Fibroblast of skin of right biceps (primary cell): ENCODE measurements around the gene STPG4.

ENCODE experiments used
- DNase-seq: peaks from one replicate; pipeline ENCODE4 v3.0.0-alpha.2; 2013

STPG4 gene

DNA sequence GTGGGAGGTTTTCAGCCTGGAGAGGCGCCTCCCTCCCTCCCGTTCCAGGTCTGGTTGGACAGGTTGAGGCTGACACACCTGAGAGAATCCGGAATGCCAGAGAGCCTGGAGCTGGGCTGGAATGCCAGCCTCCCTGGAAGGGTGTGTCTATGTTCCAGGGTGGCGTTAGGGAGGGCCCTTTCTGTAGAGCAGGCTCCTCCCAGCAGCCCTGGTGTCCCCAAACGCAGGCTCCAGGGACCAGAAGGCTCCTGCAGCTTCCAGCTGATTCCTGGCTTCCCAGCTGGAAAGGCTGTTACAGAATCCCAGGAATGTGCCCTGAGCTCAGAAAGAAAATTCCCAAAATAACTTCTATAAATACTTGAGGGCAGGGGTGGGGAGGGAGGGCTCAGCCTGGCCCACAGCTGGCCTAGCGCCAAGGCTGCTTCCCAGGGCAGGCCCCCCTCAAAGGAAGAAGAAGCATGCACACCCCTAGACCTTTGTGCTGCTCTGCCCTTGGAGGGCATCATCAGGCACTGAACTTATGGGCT lies 85.4 kb downstream of the STPG4 start:
- DNase-seq = peak; percentile 95

DNA sequence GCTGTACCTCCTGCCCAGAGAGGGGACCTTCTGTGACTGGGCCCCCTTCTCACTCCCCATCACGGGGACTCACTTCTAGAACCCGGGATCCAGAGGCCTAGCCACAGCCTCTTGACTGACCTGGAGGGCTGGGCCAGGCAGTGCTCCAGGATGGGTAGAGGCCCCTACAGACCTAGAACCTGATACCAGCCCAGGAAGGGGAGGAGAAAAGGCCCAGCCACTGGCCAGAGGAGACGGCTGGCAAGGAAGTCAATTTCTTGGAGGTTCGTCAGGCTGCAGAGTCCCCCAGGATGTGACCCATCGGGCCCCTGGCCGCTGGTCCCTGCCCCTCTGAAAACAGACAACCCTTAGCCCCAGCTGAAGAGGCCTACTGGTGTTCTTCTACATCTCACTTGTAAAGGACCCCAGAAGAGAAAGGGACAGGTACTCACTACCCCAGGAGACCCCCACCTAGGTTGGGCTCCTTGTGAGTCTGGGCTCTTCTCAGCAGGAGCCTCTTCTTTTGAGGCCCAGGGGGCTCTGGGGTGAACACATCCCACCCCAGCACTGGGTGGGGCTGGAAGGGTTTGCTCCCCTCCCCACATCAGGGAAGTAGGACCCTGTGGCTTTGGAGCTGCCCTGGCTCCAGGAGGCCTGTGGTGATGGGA lies 86.0 kb downstream of the STPG4 start:
- DNase-seq = no peak

DNA sequence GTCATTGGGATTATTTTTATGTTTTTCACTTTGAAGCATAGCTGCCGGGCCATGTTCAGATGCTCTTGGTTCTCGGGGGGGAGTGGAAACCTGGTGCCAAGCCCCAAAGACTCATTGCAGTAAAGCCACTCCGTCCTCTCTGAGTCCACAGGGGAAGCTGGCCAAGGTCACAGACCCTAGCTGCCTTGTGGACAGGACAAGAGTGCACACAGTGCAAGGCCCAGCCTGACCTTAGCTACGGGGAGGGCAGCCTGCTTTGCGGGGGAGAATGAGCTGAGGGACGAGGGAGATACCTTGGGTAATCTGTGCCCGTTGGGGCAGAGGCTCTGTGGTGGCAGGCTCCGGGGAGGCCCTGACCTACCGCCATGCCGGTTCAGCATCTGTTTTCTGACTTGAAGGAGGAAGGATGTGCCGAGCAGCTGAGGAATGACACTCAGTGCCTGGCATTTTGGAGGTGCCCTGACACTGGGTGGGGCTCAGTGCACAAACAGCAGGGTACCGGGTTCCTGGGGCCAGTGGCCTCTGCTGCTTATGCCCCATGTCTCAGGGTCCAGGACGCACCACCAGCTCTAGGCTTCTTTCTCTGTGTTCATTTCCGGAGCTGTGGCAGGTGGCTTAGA lies 87.2 kb downstream of the STPG4 start:
- DNase-seq = no peak

DNA sequence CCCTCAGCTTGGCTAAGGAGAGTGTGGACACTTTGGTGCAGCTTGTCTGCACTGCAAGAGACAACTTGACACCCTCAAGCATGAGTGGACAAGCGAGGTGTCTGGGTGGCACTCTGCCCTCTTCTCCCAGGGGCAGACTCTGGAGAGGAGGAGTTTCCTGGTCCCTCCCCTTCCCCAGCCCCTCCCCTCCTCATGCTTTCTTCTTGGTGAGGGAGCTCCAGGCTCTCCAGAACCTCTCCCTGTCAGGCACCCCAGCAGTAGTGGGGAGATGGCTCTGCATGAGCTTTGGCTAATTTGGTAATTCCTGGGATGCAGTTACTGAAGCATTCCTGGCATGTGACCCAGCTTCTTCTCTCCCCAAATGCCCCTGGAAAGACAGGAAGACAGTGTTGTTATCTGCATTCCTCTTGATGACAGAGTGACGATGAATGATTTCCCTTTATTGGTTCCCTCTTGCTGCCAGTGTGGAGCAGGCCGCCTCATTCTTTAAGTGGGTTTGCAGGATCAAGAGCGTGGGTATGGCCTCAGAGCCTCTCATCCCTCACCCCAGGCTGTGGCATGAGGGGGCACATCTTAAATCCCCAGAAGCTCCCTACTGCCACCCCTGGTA lies 89.2 kb downstream of the STPG4 start:
- peak; percentile 99 for DNase-seq

DNA sequence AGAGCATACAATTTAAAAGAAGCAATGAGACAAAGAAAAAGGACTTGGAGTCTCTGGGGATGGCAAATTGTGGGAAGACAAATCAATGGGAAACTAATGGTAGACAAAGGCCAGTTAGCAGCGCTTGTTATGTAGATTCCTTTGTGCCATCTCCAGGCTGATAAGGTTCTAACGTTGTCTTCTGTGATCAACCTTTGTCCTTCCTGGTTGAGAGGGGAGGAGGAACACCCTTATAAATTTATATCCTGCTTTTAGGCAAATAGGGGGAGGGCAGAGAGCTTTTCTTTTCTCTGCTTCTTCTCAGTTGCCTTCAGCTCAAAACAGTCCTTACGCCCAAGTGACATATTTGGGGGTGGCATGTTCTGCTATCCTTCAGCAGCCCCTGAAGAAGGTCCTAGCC lies 89.8 kb downstream of the STPG4 start:
- DNase-seq = no peak

DNA sequence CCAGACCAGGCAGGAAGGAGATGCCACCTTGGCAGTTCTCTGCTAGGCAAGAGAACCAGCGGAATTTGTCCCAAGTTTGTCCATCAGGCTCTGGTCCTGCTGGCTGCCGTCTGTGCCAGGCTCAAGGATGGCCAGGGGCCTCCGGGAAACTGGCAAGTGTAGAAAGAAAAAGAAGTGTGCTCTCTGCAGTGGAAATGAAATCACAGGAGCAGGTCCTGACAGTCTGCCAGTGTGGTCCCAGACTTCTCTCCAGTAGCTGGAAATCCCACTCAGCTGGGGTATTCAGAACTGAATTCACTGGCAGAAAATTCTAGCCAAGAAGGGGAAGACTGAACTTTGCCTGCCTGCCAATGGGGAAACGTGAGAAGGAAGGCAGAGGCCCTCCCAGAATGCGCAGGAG lies 91.0 kb downstream of the STPG4 start:
- no peak for DNase-seq

DNA sequence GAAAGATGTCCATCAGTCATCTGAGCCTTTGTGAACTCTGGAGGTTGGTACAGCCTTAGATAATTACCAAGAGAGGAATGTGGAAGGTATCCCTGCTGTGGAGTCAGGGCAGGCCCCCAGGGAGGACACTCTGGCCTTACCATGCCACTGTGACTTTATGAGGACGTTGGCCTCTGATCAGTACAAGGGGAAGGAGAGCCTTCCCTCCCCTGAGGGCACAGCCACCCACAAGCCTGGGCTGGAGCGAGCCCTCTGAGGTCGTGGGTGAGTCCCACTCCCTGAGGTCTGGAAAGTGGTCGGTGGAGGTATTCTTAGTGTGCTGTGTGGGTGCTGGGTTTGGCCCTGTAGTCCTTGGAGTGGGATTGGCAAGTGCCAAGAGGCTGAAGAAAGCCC lies 91.6 kb downstream of the STPG4 start:
- DNase-seq = no peak

DNA sequence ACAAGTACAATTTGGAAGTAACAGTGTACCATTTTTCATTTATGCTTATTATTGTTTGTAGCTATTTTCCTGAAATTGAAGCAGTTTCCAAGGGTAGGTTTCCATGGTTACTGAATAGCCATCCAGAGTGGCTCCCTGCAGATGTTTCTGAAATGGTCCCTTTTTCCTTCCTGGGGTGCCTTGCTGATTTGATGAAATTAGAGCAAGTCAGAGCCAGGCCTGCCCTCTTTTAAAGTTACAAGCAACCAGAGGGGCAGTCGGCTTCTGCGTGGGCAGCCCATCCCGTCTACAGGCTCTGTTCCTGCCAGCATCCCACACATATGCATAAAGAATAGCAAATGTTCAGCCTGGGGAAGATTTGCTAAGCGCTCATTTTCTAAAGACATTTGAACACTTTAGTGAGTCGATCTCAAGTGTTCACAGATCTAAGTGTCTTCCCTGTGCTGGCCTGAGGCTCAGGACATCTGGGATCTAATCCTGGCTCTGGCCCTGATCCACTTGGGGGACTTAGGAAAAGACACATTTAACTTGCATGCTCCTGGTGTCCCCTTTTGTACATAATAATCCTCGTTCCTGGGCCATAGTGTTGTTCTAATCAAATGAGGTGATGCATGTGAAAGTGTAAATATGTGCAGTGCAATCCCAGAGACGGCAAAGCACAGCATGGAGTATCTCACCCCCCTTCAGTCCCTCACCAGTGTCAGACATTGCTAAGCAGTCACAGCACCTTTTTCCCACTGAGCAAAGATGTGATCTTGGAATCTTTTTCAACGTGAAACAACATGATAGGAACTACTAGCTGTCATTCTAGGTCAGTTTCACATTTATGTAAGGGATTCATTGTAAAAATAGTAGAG lies 92.2 kb downstream of the STPG4 start:
- no peak for DNase-seq

DNA sequence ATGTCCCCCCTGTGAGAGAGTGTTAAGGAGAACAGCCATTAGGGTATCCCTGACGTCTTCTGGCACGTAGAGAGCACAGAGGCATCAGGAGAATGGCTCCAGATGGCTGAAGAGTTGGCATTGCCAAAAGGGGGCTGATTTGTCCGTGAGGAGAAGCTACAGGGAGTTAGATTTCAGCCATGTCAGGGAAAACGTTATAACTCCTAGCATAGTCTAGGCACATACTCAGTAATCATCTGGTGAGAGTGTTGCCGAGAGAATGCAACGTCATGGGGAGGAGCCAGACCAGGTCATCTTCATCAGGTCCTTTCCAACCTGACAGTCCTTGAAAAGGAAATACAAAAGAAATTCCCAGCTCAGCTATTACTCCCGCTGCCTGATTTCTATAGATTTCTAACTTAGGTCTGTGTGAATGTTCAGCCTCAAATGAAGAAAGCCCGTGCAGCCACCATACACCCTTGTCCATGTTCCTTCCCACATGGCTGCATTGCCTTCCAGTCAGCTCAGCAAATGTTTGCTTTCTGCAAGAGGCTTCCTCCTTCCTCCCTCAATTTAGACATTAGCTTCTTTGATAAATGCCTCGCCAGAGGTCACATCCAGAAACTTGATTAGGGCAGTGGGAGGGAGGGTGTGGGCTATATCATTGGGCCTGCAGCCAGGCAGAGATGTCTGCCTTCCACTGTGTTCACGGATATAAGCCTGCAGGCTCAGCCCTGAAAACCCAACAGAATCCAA lies 93.0 kb downstream of the STPG4 start:
- no peak for DNase-seq

DNA sequence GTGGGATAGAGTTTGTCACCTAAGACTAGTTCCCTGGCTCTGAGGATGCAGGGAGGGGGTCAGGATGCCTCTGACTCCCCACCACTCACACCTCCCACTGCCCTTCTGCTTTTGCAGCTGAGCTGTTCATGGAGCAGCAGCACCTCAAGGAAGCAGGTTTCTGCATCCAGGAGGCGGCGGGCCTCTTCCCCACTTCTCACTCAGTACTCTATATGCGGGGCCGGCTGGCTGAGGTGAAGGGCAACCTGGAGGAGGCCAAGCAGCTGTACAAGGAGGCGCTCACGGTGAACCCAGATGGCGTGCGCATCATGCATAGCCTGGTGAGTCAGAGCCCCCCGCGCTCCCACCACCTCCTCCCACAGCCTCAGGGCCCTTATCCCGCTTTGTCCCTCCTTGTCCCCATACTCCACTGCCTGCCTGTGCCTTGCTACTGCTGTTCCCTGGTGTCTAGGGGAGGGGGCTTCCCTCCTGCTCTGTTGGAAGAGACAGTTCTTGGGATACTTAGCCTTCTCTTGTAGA lies 94.4 kb downstream of the STPG4 start:
- DNase-seq = no peak

DNA sequence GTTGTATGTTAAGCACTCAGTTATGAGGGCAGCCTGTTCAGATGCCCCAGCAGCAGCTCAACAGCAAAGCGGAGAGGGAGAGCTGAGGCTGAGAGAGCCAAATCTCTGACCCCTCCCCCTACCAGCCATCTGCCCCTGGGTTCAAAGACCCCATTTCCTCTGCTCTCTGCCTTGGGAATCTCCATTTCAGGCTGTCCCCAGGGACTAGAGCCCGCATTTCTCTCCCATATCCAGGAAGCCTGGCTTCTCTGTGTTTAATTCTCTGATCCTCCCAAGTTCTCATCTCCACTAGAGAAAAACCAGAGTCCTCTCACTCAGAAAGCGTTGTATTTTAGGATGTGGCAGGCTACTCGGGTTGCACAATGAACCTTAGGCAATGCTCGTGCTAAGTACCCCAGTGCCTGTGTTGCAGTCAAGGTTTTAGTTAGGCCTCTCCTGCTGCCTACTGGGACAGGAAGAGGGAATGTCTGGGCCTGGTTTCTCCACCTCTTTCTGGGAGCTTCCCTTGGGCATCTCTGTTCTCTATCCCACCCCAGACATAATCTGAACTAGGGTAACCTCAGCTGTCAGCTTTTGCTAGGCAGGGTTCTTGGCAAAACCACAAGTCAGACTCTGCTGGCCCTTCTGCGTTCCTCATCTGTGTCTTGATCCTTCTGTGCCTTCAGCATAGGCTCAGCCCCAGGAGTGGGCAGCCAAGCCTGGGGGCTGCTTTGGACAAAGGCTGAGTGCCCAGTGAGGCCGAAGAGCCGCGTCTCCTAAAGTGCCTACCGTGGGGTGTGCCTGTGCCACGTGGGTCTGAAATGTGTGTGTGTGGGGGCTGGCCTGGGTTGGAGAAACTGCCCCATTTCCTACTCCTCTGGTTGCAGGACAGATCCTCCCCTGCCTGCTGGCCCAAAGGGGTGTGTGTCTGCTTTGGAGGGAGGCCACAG lies 96.8 kb downstream of the STPG4 start:
- DNase-seq = peak; percentile 54

DNA sequence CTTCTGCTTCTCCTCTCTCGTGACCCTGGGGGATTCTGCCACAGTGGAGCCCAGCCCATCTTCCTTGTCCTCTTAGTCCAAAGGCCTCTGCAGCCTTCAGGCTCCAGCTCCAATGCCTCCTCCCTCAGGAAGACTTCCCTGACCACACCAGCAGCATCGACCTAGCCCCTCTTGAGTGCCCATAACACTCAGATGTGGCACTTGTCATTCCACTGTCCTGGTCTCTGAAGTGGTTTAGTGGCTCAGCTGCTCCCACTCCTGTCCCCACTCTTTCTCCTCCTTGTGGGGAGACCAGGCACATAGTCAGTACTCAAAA lies 97.5 kb downstream of the STPG4 start:
- DNase-seq = no peak

DNA sequence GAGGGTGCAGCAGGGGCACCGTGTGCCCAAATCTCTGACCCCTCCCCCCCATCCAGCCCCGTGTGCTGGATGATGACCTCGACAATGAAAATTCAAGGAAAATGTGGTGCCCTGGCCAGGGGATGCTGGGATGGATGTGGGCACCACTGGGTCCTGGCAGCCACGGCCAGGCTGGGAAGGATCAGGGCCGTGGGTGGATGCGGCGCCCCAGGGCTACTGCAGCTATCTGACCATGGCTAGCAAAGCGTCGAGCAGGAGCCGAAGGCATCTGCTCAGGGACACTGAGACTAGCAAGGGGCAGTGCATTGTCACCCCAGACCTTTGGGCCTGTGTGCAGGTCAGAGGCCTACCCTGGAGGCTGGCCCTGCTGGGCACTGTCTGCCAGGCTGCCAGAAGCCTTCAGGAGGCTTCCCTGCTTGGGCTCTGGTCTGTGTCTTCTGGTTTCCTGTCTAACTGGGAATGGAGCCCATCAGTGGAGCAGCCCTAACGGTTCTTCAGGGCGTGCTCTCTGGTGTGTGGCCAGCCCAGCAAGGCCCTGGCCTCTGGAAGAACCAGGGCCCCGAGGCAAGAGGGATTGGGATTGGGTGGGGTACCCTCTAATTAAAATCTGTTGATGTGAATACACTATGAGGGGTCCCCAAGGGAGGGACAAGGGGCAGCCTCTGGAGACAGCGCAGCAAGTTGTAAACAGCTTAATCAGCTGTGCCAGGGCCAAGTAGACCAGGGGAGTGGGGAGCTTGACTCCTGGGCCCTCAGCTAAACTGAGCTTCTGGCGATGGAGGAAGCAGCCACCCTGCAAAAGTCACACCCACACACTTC lies 98.0 kb downstream of the STPG4 start:
- DNase-seq = peak; percentile 42

DNA sequence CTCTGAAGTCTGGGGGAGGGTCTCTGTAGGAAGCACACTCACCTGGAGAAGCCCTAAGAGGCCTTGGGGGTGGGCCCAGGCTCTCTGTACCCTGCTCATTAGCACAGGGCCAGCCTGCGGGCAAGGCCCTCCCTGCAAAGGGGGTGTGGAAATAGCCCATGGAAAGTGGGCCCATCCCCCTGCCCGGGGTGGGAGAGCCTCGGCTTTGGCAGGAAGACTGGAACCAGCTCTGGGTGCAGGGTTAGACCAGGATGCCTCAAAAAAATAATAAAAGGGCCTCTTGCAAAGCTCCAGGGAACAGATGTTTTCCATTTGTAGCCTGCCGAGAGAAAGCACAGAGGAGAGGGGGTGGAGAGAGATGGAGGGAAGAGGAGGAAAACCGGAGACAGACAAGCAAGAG lies 98.7 kb downstream of the STPG4 start:
- DNase-seq = peak; percentile 94

DNA sequence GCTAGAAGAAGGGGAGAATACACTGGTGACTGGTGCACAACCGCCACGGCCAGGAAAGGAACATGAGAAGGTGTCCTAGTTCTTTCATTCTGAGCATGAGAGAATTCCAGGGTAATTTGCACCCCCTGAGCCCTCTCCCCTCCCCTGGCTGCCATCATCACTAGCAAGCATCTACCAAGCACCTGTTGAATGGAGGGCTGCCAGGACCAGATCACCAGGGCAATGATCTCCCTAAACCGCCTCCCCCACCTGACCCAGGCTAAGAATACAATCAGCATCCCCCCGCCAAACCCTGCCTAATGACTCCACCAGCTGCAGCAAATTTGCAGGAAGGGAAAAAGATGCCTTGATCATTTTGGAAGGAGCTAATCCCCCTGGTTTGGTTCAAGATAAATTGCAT lies 100.2 kb downstream of the STPG4 start:
- DNase-seq = no peak

DNA sequence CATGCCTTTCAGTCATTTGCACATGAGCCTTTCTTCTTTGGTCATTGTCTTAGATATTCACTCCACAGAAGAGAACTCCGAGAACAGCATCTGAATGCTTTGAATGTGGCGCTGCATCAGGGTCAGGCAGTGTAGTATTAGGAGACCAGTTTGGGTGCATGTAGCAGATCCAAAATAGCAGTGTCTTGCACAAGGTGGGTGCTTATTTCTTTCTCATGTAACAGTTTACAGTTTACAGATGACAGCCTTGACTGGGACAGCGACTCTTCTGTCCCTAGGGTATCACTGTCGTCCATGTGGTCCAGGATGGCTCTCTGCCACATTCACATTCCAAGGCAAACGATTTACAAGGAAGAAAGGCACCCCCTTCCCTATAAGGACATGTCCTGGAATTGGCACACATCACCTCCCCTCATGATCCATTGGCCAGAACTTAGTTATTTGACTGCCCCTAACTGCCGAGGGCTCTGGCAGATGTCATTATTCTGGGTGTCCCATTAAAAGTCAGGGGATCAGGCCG lies 101.0 kb downstream of the STPG4 start:
- no peak for DNase-seq

DNA sequence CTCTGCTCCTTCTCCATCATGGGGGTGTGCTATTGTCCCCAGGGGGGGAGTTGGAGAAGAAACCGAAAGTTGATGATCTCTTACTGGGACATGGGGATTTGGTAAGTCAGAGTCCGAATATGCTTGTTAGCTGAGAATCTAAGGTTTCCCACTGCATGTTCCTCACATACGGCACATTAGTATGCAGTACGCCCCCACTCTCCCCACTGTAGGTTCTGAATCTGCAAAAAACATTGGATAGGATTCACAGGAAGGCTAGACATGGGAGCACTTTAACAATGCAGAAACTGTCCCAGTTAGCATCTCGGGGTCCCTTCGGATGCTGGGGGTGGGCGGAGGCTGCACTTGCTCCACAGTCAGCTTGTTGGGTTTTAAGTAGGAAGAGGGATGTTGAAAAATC lies 102.3 kb downstream of the STPG4 start:
- no peak for DNase-seq

DNA sequence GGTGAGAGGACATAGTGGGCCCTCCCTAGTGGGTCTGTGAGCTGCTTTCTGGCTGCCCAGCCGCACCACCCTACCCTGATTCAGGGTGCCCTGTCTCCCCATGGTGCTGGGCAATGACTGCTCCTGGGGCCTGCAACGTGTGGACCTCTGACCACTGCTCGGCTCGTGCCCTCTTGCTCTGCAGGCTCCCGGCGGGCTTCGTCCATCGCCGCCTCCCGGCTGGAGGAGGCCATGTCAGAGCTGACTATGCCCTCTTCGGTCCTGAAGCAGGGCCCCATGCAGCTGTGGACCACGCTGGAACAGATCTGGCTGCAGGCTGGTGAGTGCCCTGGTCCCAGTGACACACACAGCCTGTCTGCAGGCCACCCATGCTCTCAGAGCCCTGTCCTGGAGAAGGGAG lies 103.5 kb downstream of the STPG4 start:
- DNase-seq = no peak

DNA sequence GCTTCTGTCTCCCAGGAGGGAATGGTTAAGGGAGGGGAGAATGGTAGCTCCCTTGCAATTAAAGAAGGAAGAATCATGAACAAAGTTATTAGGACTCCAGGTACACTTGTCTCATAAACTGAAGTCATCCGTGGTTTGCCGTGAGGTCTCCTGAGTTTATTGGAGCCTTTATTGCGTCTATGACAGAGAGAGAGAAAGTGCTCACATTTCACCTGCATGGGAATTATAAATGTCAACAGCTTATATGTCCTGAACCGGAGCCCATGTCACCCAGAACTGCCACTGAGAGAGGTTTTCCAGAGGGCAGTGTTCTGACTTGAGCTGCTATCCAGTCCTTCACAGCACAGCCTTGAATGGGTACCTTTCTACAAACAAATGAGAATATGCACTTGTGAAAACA lies 104.3 kb downstream of the STPG4 start:
- no peak for DNase-seq

DNA sequence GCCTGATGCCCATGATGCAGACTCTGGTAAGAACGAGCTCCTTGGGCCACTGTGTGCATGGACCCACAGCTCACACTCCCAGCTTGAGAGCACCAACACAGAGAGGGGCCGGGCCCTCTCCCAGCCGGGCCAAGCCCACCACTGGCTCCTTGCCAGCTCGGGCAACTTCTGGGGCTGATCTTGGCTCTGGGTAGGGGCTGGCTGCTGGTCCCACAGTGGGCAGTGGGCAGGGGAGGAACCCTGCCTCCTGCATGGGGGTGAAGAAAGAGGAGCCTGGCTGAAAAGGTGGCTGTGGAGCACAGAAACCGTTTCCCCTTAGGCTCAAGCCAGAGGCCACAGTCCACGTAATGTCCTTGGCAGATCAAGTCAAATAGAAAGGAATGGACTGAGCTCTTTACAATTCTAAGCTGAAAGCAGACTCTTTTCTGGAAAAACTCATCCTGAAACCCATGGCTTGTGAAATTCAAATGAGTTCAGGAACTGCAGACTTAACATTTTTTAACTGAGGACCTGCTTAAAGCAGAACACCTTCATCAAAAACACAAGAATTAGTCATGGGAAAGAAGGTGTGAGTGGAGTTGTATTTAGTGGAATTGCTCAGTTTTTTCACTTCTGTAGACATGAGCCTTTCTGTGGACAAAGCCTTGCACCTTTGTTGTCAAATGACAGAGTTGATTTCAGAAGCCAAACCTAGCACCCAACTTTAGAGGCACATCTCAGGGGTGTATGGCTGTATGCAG lies 104.9 kb downstream of the STPG4 start:
- no peak for DNase-seq
